ENCODE measurements around the gene MBNL2.
A peak's percentile ranks its signal among the peaks of the same experiment; 100 is the strongest.
"Not testable (repeated sequence)": the region's sequence is repeated elsewhere in the genome, so short reads cannot be mapped to it uniquely, and the experiment has no call there.

MBNL2 gene

GRCh38 chr13:97329331-97329730 lies 107.2 kb downstream of the MBNL2 start:
- no peak for DNase-seq

GRCh38 chr13:97330448-97330847 lies 108.3 kb downstream of the MBNL2 start:
- DNase-seq = no peak

- no peak for DNase-seq
Observed at GRCh38 chr13:97332742-97333141, 110.6 kb downstream of the MBNL2 start.

GRCh38 chr13:97333983-97334382 lies 111.8 kb downstream of the MBNL2 start:
- no peak for DNase-seq

GRCh38 chr13:97334690-97335089 lies 112.6 kb downstream of the MBNL2 start:
- DNase-seq = no peak

- no peak for DNase-seq
Observed at GRCh38 chr13:97335488-97336134, 113.5 kb downstream of the MBNL2 start.

- no peak for DNase-seq
Observed at GRCh38 chr13:97337985-97338499, 115.9 kb downstream of the MBNL2 start.

GRCh38 chr13:97338571-97338970 lies 116.4 kb downstream of the MBNL2 start:
- no peak for DNase-seq

- no peak for DNase-seq
Observed at GRCh38 chr13:97339019-97339987, 117.2 kb downstream of the MBNL2 start.

GRCh38 chr13:97339988-97340749 lies 118.0 kb downstream of the MBNL2 start:
- DNase-seq = no peak

GRCh38 chr13:97341135-97341534 lies 119.0 kb downstream of the MBNL2 start:
- no peak for DNase-seq

GRCh38 chr13:97342136-97342535 lies 120.0 kb downstream of the MBNL2 start:
- DNase-seq = no peak

GRCh38 chr13:97342936-97343335 lies 120.8 kb downstream of the MBNL2 start:
- no peak for DNase-seq

- peak; percentile 68 for DNase-seq
Observed at GRCh38 chr13:97344265-97345175, 122.4 kb downstream of the MBNL2 start.

- DNase-seq = no peak
Observed at GRCh38 chr13:97346097-97346496, 124.0 kb downstream of the MBNL2 start.

- DNase-seq = no peak
Observed at GRCh38 chr13:97346561-97347254, 124.6 kb downstream of the MBNL2 start.

- no peak for DNase-seq
Observed at GRCh38 chr13:97347255-97347932, 125.3 kb downstream of the MBNL2 start.

- DNase-seq = no peak
Observed at GRCh38 chr13:97348569-97349100, 126.5 kb downstream of the MBNL2 start.

- not testable (repeated sequence) for DNase-seq
Observed at GRCh38 chr13:97352012-97352411, 129.9 kb downstream of the MBNL2 start.

GRCh38 chr13:97352815-97353214 lies 130.7 kb downstream of the MBNL2 start:
- no peak for DNase-seq
